CD4-positive, alpha-beta T cell treated with Interleukin-2 at 100 ng/mL for 4 hours (primary cell): Measurements from ENCODE around the gene VCP.
"Not testable (repeated sequence)": the region's sequence is repeated elsewhere in the genome, so short reads cannot be mapped to it uniquely, and the experiment has no call there.

Source experiments
- DNase-seq: peaks from one replicate; pipeline ENCODE4 v3.0.0-alpha.2; 2020; ENCODE audit warnings: low spot score

The VCP gene

GRCh38 chr9:35060548-35061207, 11.7 kb downstream of the VCP start:
- no peak for DNase-seq

- no peak for DNase-seq
Measured at GRCh38 chr9:35059438-35059837, 13.0 kb downstream of the VCP start.

- no peak for DNase-seq
Measured at GRCh38 chr9:35057271-35057620, 15.2 kb downstream of the VCP start.

GRCh38 chr9:35056571-35057270, 15.7 kb downstream of the VCP start:
- no peak for DNase-seq

- no peak for DNase-seq
Measured at GRCh38 chr9:35054871-35055644, 17.4 kb downstream of the VCP start.

- no peak for DNase-seq
Measured at GRCh38 chr9:35054185-35054835, 18.1 kb downstream of the VCP start.

- DNase-seq = peak; percentile 48
Measured at GRCh38 chr9:35051069-35051967, 21.1 kb downstream of the VCP start.

GRCh38 chr9:35048511-35048910, 23.9 kb downstream of the VCP start:
- no peak for DNase-seq

- no peak for DNase-seq
Measured at GRCh38 chr9:35044071-35044470, 28.4 kb downstream of the VCP start.

- DNase-seq = no peak
Measured at GRCh38 chr9:35042891-35043545, 29.4 kb downstream of the VCP start.

- DNase-seq = no peak
Measured at GRCh38 chr9:35042081-35042604, 30.3 kb downstream of the VCP start.

GRCh38 chr9:35035851-35036701, 36.3 kb downstream of the VCP start:
- DNase-seq = peak; percentile 22

- DNase-seq = no peak
Measured at GRCh38 chr9:35033101-35033500, 39.3 kb downstream of the VCP start.

- DNase-seq = no peak
Measured at GRCh38 chr9:35029852-35030251, 42.6 kb downstream of the VCP start.

GRCh38 chr9:35029241-35029640, 43.2 kb downstream of the VCP start:
- DNase-seq = no peak

GRCh38 chr9:35028341-35028740, 44.1 kb downstream of the VCP start:
- DNase-seq = no peak

- no peak for DNase-seq
Measured at GRCh38 chr9:35027860-35028259, 44.6 kb downstream of the VCP start.

- DNase-seq = no peak
Measured at GRCh38 chr9:35027374-35027773, 45.1 kb downstream of the VCP start.

- DNase-seq = no peak
Measured at GRCh38 chr9:35026671-35027070, 45.8 kb downstream of the VCP start.

- DNase-seq = not testable (repeated sequence)
Measured at GRCh38 chr9:35023443-35023842, 49.0 kb downstream of the VCP start.
